HG03196 (cell line): Measurements from ENCODE around the gene FDXR.
A peak's percentile ranks its signal among the peaks of the same experiment; 100 is the strongest.
"Not testable (repeated sequence)": the region's sequence is repeated elsewhere in the genome, so short reads cannot be mapped to it uniquely, and the experiment has no call there.

Experiments used
- ATAC-seq: cut with Tn5 transposase; IDR thresholded peaks from one replicate; pipeline ENCODE4 v1.9.1; 2021; ENCODE audit not compliant: unreplicated experiment

The FDXR gene

DNA sequence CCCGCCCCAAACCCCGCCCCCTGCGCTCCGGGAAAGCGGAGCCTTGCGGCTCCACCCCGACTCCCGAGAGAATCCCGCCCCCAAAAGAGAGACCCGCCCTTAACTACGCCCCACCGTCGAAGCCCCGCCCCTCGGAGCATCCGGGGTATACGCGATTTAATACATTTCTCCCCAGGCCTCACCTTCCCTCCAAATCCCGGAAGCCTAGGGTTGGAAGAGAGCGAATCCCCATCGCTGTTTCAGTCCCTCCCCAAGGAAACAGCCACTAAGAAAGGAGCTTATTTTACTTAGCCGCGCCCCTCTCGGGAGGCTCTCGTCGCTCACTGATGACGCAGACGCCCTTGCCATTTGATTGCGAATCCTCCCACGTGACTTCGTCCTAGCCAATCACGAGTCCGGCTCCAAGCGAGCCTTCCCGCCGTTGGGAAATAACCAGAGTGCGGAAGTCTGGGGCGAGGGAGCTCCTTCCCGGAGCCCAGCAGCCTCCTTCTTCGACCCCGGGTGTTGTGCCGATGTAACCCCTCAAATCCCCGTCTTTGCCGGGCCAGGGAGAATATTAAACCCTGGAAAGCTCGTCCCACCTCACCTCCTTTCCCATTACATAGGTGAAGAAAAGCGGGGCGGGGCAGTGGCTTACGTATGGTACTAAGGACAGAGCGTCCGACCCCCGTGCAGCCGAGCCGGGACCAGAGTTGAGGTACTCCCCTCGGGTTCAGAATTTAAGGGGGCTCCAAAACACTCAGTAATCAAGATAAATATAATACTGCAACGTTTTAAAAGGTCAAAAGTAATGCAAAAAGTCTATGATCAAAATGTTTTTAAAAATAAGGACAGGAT, 461 bp upstream of the FDXR start:
- ATAC-seq = peak; percentile 85

DNA sequence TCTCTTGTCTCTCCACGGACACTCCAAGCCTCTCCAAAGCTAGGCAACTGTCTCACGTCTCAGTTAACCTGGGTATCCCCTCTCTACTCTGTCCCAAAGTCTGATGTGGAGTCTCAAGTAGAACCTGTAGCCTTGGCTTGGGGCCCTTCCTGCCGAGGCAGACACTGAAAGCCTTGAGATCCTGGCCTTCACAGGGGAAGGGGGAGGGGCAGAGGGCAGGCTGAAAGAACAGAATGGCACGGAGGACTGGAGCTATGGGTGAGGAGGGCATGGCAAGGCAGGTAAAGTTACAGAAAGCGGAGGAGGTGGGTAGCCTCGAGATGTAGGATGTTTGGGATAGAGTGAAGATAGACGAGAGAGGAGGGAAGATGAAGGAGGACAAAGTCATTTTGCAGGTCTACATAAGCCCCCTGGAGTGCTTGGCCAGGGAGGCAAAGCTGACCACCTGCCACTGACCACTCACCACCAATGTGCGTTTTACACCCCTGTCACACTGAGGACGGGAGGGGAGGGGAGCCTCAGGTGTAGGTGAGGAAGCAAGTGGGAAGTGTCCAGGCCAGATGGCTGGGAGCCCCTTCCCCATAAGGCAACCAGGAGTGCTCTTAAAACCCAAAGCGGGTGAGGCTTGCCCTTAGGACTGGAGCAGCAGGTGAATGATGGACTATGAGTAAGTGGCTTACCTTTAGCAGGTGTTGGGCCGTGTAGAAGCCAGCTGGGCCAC, 1.3 kb downstream of the FDXR start:
- ATAC-seq = no peak

DNA sequence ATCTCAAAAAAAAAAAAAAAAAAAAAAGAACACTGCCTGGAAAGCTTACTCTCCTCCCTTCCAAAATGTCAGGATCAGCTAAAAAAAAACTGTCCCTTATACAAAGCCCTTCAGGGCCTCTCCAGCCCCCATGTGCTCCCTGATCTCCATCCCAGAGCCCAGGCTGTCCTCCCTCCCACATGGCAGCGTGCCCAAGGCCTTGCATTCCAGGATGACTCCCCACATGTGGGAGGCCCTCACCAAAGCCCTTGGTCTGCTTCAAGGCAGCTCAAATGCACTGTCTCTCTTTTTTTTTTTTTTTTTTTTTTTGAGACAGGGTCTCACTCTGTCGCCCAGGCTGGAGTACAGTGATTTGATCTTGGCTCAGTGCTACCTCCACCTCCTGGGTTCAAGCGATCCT, 2.3 kb downstream of the FDXR start:
- ATAC-seq = no peak

DNA sequence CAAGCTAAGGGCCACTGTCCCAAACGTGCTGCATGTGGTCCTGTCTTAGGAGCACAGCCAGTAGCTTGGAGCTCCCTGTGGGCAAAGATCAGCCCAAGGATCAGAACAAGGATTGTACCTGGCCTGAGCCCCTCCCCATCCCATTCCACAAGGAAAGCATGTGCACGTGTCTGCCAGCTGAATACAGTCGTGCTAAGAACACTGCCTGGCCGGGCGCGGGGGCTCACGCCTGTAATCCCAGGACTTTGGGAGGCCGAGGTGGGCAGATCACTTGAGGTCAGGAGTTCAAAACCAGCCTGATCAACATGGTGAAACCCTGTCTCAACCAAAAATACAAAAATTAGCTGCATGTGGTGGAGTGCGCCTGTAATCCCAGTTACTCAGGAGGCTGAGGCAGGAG, 2.8 kb downstream of the FDXR start:
- not testable (repeated sequence) for ATAC-seq

DNA sequence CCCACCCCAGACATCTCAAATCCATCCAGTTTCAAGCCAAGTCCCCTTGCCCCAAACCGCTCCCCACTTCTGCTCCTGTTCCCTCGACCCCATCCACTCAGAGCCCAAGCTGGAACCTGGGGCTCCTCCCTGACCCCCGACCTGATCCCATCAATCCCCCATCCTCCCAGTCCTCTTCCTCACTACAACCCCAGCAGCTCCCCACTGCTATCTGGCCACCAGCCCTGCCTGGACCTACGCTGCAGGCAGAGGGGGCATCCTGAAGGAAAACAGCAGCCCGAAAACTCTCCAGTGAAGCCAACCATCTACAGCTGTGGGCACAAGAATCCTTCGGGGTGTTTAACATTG, 3.9 kb downstream of the FDXR start:
- no peak for ATAC-seq

DNA sequence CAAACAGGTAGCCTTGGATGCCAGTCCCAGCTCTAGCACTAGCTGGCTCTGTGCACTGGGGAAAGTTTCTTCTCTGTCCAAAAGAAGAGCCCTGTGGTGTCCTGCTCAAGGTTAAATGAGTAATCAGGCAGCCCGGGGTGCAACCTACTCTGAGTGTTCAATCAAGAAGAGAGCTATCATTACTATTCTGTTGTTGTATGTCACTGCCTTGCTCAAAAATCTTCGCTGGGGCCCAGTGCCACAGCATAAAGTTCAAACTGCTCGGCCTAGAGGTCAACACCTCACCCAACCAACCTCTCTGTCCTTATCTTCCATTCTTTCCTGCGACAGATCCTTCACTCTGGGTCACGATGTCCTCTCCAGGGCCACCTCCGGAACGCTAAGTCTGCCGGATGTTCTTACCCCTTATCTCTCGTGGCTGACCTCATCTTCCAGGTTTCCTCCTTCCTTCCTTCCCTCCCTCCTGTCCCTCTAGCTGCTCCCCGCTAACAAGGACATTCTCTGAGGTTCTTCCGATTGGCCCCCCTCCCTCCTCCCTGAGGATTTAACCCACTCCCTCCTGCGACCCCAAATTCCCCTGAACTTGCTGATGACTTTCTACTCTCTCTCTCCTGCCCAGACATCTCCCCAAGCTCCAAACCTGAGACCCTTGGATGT, 4.4 kb downstream of the FDXR start:
- no peak for ATAC-seq

DNA sequence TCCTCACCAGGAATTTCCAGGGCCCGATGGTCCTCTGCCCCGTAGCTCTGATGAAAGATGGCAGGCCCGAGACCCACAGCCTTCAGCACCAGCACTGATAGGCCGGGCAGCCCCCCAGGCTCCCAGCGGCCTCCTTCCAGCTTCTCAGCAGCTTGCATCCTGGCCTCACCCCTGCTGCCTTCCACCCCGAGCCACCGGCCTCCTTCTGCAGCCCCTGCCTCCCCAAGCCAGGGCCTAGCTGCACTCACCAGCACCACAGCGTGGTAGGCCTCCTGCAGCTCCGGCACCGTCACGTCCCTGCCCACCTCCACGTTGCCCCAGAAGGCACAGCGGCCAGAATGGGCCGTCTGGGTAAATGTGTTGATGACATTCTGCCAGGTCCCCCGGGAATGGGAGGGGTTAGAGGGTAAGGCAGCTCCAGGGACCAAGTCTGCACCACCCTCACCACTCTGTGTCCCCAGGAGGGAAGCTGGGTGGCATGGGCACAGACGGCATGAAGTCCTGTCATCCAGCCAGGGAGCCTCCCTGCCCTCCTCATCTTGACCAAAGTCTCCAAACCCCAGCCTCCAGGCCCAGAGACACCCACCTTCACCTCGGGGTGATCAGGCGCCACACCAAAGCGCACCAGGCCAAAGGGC, 6.5 kb downstream of the FDXR start:
- ATAC-seq = no peak

DNA sequence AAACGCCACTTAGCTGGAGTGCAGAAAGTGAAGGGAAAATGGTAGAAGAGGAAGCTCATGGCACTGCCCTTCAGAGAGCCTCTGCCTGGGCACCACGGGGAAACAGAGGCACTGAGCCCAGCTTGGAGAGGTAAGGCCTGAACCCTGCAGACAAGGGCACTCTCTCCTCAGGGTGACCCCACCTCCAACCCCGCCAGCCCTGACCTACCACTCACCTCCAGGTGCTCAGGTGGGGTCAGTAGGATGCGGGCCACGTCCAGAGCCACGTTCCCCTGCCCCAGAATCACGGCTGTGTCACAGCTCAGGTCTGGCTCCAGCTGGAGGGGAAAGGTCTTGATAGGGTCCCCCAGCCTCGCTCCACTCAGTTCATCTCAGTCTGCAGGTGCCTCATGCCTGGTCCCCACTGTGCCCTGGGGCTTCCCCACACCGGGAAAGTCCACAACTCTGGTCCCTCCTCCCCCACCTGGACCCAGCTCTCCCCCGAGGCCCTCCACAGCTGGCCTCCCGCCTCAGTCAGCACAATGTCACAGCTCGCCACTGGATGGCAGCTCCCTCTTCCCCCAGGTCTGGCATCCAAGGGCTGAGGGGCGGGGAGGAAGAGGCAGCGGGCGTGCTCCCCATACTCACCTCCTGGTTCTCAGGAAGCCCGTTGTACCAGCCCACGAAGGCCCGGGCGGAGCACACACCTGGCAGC, 7.1 kb downstream of the FDXR start:
- ATAC-seq = no peak

DNA sequence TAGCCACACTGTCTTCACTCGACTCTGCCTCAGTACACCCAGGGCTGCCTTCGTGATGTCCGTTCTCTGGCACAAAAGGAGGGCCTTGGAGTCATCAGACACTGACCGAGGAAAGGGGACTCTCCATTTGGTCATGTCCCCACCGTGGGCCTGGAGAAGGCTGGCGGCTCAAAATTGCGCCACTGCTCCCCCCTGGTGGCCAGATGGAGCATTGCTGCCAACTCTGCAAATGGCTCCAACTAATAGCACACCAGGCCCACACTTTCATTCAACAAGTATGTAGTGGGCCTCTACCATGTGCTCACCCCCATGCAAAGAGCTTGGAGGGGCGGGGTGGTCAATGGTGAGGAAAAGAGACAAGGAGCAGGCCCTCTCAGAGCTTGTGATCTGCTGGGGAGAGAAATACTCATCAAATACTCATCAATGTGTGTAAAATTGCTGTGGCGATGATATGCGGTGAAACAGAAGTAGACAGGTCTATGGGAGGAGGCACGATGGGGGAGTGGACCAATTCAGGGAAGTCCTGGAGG, 7.9 kb downstream of the FDXR start:
- ATAC-seq = no peak

DNA sequence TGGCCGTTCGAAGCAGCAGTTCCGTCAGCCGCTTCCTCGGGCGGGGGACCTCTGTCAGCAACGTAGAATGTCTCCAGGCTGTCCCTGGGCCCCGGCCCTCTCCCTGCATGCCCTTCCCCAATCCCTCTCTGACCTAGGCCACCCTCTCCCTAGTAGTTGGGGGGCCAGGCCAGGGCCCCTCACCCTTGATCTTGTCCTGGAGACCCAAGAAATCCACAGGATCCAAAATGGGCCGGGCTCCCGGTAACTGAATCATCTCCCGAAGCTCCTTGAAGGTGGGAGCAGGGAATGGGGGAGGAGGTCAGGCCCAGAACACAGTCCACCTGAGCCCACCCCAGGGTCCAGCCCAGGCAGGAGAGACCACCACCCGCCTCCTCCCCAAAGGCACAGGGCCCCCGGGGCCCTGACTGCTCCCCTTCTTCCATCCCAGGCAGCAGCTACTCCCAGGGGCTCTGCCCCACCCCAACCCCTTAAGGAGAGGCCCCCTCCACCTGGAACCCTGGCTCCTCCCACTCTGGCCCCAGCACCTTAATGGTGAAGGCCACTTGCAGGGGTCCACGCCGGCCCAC, 8.4 kb downstream of the FDXR start:
- no peak for ATAC-seq

DNA sequence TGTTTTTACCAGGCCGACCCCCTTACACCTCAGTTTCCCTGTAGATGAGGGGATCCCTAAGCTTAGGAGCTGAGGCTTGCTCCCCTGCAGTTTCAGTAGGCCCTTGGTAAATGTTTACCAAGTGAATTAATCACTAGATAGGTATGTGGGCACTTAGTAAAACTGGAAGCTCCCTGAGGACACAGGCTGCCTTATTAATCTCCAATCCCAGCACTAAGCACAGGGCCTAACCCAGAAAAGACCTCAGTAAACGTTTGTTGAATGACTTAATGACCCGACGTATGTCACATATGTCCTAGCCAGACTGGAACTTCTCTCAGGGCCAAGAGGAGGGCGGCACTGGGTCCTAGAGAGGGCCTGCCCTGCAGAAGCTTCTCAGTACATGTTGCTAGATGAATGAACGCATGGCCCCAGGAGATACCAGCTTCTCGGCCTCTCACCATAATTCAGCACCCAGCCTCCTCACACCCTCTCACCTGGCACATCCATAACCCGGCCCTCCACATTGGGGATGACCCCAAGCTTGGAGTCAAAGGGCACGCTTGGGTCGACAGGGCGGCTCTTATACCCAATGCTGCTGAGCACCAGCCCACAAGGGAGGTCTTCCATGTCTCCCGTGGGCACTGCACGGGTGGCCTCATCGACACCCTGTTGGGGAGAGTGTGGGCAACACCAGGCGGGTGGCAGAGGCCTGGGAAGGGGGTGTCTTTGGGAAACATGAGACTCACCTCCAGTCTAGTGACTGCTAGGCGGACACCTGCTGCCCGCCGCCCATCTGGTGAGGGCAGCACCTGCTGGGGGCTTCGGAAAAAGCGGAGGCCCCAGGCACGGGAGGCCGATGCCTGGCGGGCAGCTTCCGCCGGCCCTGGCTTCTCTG, 9.1 kb downstream of the FDXR start:
- no peak for ATAC-seq

DNA sequence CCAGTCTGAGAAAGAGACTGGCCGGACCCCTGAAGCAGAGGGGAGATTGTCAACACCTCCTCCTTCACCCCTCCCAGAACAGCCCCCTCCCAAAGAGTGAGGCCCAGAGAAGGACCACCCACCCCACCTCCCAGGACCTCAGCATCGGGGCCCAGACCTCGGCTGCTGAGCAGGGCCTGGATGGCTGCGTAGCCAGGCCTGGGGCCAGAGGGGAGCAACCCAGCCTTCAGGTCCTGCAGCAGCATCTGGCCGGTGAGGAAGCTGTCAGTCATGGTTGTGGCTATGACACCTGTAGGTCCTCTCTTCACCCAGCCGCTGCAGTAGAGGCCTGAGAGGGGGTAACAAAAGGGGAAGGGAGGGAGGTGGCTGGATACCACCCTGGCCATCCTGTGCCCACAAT, 9.9 kb downstream of the FDXR start:
- ATAC-seq = no peak

DNA sequence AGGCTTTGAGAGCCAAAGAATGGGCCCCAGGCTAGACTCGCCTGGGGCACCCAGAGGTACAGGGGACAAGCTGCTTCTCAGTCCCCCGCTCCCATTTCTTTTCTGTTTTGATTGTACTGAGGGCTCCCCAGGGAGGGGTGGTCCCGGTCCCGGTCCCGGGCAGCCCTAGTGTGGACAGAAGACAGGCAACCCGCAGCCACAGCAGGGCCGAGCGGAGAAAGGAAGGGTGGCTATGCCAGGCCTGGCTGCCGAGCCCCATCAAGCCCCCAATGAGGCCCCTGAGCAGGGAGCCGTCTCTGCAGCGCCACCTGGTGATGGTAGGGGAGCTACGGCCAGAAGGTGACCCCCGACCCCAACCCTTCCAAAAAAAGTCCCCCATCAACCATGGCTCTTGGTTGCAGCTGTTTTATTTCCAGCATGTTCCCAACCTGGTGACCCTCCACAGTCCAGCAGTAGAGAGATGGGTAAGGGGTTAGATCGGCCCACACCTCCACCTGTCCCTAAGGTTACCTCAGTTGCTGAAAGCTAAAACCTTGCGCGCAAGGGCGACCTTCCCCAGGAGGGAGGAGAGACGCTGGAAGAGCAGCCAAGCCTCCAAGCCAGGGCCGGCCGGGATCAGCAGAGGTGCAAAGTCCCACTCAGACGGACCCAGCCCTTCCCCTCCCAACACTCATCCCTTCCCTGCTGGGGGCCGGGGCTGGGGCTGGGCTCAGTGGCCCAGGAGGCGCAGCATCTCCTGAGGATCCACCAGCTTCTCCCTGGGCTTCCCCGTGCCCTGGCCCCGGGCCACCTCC, 10.5 kb downstream of the FDXR start:
- ATAC-seq = no peak

DNA sequence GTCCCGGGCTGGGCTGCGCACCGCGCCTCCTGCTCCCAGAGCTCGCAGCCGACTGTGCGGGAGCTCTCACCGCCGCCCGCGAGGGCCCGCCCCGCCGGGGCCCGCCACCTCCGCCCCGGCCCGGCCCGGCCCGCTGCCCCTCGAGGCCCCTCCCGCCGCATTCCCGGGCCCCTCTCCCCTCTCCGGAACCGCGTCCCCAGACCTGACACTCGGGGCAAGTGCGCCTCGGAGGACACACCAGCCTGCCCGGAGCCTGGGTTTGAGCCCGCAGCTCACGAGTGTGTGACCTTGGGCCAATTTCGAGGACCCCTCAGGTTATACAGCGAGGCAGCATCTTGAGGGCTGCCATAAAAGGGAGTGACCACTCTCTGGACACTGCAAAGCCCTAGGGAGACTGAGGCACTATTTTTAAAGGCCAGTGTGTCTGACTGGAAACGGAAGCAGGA, 11.1 kb downstream of the FDXR start:
- no peak for ATAC-seq

DNA sequence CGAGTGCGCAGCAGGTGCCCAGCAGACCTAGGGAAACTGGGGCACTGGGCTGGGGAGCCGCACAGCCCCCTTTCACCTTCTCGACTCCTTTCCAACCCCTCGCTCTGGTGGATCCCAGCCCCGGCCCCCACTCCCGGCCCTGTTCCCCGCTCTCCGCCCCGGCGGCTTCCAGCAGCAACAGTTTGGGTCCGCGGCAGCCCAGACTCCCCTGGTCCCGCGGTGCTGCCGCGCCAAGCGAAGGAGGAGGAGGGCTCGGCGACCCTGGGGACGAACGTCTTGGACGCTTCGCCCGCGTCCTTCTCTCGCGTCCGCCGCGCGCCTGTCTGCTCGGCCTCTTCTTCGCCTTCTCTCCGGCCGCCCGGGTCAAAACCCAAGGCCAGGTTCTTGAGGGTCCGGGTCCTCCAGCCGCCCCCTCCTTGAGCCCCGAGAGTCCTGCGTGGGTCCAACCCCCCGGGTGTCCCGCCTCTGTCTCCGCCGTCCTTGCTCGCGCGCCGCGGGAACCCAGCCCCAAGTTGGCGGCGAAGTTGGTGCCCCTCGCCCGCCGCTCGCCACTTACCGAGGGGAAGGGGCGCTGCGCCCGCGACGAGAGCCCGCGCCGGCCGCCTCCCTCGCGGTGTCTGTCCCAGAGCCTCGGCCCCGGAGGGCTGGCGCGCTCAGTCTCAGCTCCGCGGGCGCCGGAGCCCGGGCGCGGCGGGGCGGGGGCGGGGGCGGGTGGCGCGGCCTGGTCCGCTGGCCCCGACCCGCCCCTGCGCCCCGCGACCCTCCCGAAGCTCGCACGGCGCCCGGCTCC, 11.7 kb downstream of the FDXR start:
- ATAC-seq = no peak

DNA sequence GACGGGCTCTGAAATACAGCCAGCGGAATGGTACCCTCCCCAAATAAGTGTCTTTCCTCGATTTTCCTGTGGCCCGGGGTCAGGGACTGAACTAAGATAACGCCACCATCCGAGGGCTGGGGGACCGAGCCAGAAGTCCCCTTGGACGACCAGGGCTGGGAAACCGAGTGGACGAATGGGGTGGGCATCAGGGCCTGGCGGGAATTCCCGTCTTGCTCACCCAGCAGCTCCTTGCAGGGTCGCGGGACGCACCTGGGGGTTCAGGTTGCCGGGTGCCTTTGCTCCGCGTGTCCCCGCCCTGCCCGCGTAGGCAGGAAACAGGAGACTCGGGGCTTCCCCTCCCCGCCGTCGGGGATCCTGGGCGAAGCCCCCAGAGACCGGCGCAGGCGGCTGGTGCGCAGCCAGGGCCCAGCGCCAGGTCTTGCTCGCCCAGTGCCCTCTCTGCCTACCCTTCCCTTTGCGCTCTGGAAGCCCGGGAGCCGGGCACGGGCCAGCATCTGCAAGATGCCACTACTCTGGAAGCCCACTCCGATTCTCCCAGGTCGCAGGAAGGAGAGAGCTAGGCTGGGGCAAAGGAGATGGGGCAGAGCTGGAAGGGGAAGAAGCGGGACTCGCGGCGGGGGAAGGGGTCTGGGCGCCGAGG, 12.4 kb downstream of the FDXR start:
- ATAC-seq = no peak

DNA sequence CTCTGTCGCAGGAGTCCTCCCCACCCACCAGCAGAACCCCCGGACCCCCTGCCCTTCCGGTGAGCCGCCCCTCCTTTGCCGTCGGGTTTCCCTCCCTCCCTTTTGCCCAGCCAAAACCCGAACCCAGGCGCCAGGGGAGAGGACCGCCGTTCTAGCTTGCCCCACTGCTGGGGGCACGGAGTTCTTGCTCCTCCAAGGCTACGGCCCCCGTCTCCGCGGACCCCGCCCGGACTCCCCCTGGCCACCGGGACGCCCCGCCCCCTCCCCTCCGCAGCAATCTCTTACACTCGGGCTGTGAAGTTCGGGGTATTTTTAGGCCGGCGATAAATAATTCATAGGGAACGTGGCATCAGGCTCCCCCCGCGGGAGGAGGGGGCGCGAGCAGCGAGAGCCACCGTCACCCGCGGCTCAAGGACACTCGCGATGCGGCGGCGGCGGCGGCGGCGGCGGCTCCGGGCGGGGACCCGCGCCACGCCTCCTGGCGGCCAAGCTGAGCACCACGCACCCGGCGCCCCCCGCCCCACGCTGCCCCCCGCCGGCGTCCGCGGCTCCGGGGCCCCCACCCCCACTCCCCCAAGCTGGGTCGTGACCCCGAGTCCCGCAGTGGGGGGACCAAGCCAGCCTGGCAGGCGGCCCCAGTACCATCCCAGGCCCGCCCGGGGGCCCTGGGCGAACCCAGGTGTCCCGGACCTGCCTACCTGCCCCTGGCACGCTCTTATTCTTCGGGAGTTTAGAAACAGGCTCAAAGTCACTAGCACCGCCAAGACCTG, 13.2 kb downstream of the FDXR start, which contains the start of gene GRIN2C:
TSS of gene GRIN2C (minus strand) at position 427 of the 770 bp plus-strand sequence. CDS start 4,793 bp downstream, outside the sequence.
- ATAC-seq = no peak
